ENCODE results near the gene APOO.

APOO gene

GRCh38 chrX:23813808-23814207, 93.9 kb downstream of the APOO start:
- no peak for DNase-seq

- DNase-seq, result no peak
Measured at GRCh38 chrX:23811656-23812055, 96.1 kb downstream of the APOO start.

- DNase-seq, result no peak
Measured at GRCh38 chrX:23811108-23811651, 96.6 kb downstream of the APOO start.

GRCh38 chrX:23810279-23810678, 97.5 kb downstream of the APOO start:
- no peak for DNase-seq

GRCh38 chrX:23805389-23805788, 102.3 kb downstream of the APOO start:
- DNase-seq, result no peak

- no peak for DNase-seq
Measured at GRCh38 chrX:23804578-23804977, 103.2 kb downstream of the APOO start.

- no peak for DNase-seq
Measured at GRCh38 chrX:23803931-23804381, 103.8 kb downstream of the APOO start.

GRCh38 chrX:23802431-23802830, 105.3 kb downstream of the APOO start:
- DNase-seq, result no peak

- DNase-seq, result no peak
Measured at GRCh38 chrX:23799469-23800065, 108.2 kb downstream of the APOO start.

- DNase-seq, result no peak
Measured at GRCh38 chrX:23797371-23798128, 110.2 kb downstream of the APOO start.

- DNase-seq, result no peak
Measured at GRCh38 chrX:23795221-23795620, 112.5 kb downstream of the APOO start.

- no peak for DNase-seq
Measured at GRCh38 chrX:23792861-23793553, 114.7 kb downstream of the APOO start.

GRCh38 chrX:23790155-23790497, 117.6 kb downstream of the APOO start:
- DNase-seq, result no peak

GRCh38 chrX:23789386-23790154, 118.2 kb downstream of the APOO start:
- no peak for DNase-seq

- no peak for DNase-seq
Measured at GRCh38 chrX:23788946-23789345, 118.8 kb downstream of the APOO start.

- no peak for DNase-seq
Measured at GRCh38 chrX:23788521-23788920, 119.2 kb downstream of the APOO start.

GRCh38 chrX:23787745-23788118, 120.0 kb downstream of the APOO start:
- no peak for DNase-seq

- no peak for DNase-seq
Measured at GRCh38 chrX:23786268-23786815, 121.4 kb downstream of the APOO start.

- no peak for DNase-seq
Measured at GRCh38 chrX:23785580-23785979, 122.2 kb downstream of the APOO start.

- no peak for DNase-seq
Measured at GRCh38 chrX:23784470-23785331, 123.0 kb downstream of the APOO start.

- no peak for DNase-seq
Measured at GRCh38 chrX:23783589-23784469, 123.9 kb downstream of the APOO start.

Data from CD4-positive, alpha-beta T cell treated with Interleukin-17A for 4 hours (primary cell).